Hepatocyte (in vitro differentiated cells): ENCODE results near the gene THOC2.

Experiments
- EZH2 ChIP-seq: fragments of 200-600 bp; sonication (generic); IDR thresholded peaks from 2 replicates; pipeline ENCODE4 v1.6.1; 2016; ENCODE audit warnings: antibody characterized with exemption, mild to moderate bottlenecking, borderline replicate concordance
- EZH2phosphoT487 ChIP-seq: fragments of 200-600 bp; sonication (generic); IDR thresholded peaks from one replicate; pipeline ENCODE4 v1.6.1; 2018; ENCODE audit warnings: antibody characterized with exemption, mild to moderate bottlenecking, low read depth, moderate library complexity; ENCODE audit not compliant: unreplicated experiment, severe bottlenecking
- TF ChIP-seq, protein P1 (sequence below): fragments of 200-600 bp; sonication (generic); IDR thresholded peaks from 2 replicates; pipeline ENCODE4 v1.5.1; 2016; ENCODE audit warnings: antibody characterized with exemption, mild to moderate bottlenecking; ENCODE audit not compliant: poor library complexity

DNA sequence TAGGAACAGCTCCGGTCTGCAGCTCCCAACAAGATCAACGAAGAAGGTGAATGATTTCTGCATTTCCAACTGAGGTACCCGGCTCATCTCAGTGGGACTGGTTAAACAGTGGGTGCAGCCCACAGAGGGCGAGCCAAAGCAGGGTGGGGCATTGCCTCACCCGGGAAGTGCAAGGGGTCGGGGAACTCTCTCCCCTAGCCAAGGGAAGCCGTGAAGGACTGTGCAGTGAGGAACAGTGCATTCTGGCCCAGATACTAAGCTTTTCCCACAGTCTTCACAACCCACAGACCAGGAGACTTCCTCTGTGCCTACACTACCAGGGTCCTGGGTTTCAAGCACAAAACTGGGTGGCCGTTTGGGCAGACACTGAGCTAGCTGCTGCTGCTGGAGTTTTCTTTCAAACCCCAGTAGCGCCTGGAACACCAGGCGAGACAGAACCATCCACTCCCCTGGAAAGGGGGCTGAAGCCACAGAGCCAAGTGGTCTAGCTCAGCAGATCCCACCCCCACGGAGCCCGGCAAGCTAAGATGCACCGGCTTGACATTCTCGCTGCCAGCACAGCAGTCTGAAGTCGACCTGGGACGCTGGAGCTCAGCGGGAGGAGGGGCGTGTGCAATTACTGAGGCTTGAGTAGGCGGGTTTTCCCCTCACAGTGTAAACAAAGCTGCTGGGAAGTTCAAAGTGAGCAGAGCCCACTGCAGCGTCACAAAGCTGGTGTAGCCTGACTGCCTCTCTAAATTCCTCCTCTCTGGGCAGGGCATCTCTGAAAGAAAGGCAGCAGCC is 84.6 kb downstream of the THOC2 start:
- TF ChIP-seq, protein P1, sequence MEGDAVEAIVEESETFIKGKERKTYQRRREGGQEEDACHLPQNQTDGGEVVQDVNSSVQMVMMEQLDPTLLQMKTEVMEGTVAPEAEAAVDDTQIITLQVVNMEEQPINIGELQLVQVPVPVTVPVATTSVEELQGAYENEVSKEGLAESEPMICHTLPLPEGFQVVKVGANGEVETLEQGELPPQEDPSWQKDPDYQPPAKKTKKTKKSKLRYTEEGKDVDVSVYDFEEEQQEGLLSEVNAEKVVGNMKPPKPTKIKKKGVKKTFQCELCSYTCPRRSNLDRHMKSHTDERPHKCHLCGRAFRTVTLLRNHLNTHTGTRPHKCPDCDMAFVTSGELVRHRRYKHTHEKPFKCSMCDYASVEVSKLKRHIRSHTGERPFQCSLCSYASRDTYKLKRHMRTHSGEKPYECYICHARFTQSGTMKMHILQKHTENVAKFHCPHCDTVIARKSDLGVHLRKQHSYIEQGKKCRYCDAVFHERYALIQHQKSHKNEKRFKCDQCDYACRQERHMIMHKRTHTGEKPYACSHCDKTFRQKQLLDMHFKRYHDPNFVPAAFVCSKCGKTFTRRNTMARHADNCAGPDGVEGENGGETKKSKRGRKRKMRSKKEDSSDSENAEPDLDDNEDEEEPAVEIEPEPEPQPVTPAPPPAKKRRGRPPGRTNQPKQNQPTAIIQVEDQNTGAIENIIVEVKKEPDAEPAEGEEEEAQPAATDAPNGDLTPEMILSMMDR = no peak
- TF ChIP-seq EZH2phosphoT487 = no peak
- TF ChIP-seq EZH2 = no peak
